Ascending aorta (tissue), 2 donors: ENCODE data around the gene RDH8. TPM values are rescaled to one million over a fixed set of nuclear protein-coding genes. Genes with fewer than 3 reads are reported as not detected.

ENCODE experiments used
- DNase-seq, 2 donors: peaks; one replicate each; pipeline ENCODE4 v3.0.0-alpha.2; 2019; ENCODE audit warnings: low spot score in 2 of 2
- H3K27ac ChIP-seq, 2 donors: fragments of 200-600 bp; sonication (generic); one replicate each; pipeline ENCODE4 v1.5.1; 2016 to 2017; ENCODE audit warnings: mild to moderate bottlenecking in 1 of 2
- H3K27me3 ChIP-seq: fragments of 200-600 bp; sonication (generic); one replicate; pipeline ENCODE4 v1.5.1; 2017
- H3K36me3 ChIP-seq, 2 donors: fragments of 200-600 bp; sonication (generic); one replicate each; pipeline ENCODE4 v1.5.1; 2016
- H3K4me1 ChIP-seq, 2 donors: fragments of 200-600 bp; sonication (generic); one replicate each; pipeline ENCODE4 v1.5.1; 2016 to 2017; ENCODE audit warnings: mild to moderate bottlenecking in 1 of 2
- H3K4me3 ChIP-seq, 2 donors: fragments of 200-600 bp; sonication (generic); one replicate each; pipeline ENCODE4 v1.5.1; 2016 to 2017; ENCODE audit warnings: mild to moderate bottlenecking in 1 of 2
- H3K9me3 ChIP-seq, 2 donors: fragments of 200-600 bp; sonication (generic); one replicate each; pipeline ENCODE4 v1.5.1; 2016
- intact Hi-C: fragments of 100-400 bp; cut with DNase I; formaldehyde crosslinking; loops from one replicate; pipeline ENCODE4 v1.15.1; 2023
- total RNA-seq: library from RNA; depleted of rRNA; stranded (reverse); fragments of >200 nt; gene quantifications from one replicate; pipeline ENCODE4 v1.1.0, GENCODE V29; 2016
- TF ChIP-seq, protein P1 (sequence below), 3 experiments: fragments of 200-600 bp in 2 of 3; fragments of 450-650 bp in 1 of 3; sonication (generic) in 2 of 3; IDR thresholded peaks; one replicate each; pipeline ENCODE4 v1.5.1; 2016 to 2019; ENCODE audit warnings: antibody characterized with exemption in 3 of 3, mild to moderate bottlenecking in 1 of 3, moderate library complexity in 1 of 3

Gene RDH8
- total RNA-seq, 1 donor from 2014 or later, result not detected

DNA sequence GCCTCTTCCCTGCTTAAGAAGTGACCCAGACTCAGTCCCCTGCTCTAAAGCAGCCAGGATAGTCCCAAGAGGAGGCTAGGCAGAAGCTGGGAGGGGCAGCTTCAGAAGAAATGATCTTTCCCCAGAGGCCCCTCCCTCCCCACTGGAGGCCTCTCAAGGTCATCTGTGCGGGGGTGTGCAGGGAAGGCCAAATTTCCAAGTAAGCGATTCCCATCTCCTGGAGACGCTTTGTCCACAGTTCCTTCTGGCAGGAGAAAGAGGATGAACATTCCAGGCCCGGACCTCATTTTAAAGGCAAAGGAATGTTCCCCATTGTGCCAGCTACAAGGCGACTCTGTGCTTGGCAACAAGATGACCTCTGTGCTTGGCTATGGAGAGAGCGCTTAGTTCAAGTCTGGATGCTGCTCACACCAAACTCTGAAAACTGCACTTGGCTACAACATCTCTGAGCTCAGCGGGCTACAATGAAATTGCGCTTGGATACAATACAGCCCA is 26.4 kb upstream of the RDH8 start:
- intact Hi-C loops, result loop anchor here (5.0 kb wide), 1 partner anchor 40 kb away; no protein-coding TSS in a partner anchor
- no peaks in the 10 kb centered on the region for H3K27me3 ChIP-seq
- H3K4me3 ChIP-seq, result no peak overlapping the region
- TF ChIP-seq, protein P1, sequence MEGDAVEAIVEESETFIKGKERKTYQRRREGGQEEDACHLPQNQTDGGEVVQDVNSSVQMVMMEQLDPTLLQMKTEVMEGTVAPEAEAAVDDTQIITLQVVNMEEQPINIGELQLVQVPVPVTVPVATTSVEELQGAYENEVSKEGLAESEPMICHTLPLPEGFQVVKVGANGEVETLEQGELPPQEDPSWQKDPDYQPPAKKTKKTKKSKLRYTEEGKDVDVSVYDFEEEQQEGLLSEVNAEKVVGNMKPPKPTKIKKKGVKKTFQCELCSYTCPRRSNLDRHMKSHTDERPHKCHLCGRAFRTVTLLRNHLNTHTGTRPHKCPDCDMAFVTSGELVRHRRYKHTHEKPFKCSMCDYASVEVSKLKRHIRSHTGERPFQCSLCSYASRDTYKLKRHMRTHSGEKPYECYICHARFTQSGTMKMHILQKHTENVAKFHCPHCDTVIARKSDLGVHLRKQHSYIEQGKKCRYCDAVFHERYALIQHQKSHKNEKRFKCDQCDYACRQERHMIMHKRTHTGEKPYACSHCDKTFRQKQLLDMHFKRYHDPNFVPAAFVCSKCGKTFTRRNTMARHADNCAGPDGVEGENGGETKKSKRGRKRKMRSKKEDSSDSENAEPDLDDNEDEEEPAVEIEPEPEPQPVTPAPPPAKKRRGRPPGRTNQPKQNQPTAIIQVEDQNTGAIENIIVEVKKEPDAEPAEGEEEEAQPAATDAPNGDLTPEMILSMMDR (IDR thresholded peaks at IDR 0.05), result no peak
- DNase-seq, result peak in 1 of 2 donors; percentile 84
- no peaks in the 10 kb centered on the region for H3K36me3 ChIP-seq
- peaks cover 4 to 11% of the 10 kb centered on the region in 2 donors for H3K4me1 ChIP-seq
- no peaks in the 10 kb centered on the region for H3K9me3 ChIP-seq
- peak overlapping the region; percentile 63 to 67 for H3K27ac ChIP-seq

DNA sequence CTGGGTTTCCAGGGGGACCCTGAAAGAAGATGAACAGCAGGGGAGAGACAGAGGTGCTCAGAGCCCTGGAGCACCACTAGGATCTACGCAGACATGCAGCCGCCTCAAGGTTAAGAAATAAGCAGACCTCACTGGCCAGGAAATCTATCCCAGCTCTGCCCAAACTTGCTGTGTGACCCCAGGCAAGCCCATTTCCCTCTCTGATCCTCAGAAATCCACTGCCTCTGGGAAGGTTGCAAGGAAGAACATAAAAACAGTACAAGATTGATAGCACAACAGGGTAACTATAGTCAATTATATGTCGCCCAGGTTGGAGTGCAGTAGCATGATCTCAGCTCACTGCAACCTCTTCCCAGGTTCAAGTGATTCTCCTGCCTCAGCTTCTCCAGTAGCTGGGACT is 23.8 kb upstream of the RDH8 start:
- Histone ChIP-seq H3K27me3 (no peaks in the 10 kb centered on the region), H3K9me3 (no peaks in the 10 kb centered on the region), H3K4me3 (no peak overlapping the region), H3K27ac (no peak overlapping the region), H3K4me1 (peaks cover 4 to 11% of the 10 kb centered on the region in 2 donors), H3K36me3 (no peaks in the 10 kb centered on the region)
- TF ChIP-seq, protein P1 (IDR thresholded peaks at IDR 0.05), result no peak
- DNase-seq, result no peak
- intact Hi-C loops, result loop anchor here (5.0 kb wide), 1 partner anchor 42 kb away; no protein-coding TSS in a partner anchor

DNA sequence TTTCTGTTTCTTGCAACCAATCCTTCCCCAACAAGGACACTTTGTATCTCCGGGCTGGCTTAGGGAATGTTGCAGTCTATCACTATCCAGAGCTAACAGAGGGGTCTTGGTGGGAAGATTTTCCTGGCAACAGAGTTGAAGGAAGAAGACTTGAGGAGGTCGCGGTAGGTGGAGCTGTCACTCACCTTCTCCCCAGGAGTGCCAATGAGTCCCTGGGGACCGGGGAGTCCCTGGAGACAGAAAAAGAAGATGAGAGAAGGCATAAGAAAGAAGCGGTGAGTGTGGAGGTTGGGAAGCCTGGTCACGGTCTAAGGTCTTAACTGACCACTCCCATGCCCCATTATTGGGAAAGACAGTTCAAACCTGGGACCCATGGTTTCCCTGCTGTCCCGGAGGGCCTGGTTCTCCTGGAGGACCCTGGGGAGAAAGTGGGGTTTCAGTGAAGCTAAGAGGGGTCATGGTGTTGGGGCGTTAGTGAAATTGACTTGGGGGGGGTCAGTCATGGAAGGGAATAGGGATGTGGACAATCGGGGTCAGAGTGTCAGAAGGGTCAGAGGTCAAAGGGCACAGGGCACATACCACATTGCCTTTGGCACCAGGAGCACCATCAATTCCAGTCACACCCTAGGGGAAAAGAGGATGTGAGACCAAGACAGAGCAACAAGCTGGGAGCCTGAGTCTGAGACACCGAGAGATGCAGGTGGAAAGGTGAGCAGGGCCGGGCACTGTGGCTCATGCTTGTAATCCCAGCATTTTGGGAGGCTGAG is 21.7 kb upstream of the RDH8 start:
- H3K36me3 ChIP-seq, result no peaks in the 10 kb centered on the region
- TF ChIP-seq, protein P1 (IDR thresholded peaks at IDR 0.05), result no peak
- intact Hi-C loops, result no loop called here

DNA sequence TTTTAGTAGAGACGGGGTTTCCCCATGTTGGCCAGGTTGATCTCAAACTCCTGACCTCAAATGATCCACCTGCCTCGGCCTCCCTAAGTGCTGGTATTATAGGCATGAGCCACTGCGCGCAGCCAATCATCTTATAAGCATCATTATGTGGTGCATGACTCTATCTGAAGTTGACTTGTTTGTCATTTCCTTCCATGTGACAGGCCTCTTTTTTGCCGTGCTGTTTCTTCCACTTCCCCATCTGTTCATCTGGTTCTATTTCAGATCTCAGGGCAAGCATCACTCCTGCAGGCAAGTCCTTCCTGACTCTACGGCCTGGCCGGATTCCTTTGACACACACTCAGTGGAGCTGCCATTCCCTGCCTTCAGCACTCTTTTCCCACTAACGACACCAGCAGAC is 18.2 kb upstream of the RDH8 start:
- Histone ChIP-seq H3K36me3 (no peaks in the 10 kb centered on the region), H3K9me3 (no peaks in the 10 kb centered on the region), H3K27me3 (no peaks in the 10 kb centered on the region), H3K4me1 (no peaks in the 10 kb centered on the region), H3K27ac (no peak overlapping the region), H3K4me3 (no peak overlapping the region)
- TF ChIP-seq, protein P1 (IDR thresholded peaks at IDR 0.05), result no peak
- no peak for DNase-seq
- intact Hi-C loops, result no loop called here

More for the DNA sequence above, 21.7 kb upstream of the RDH8 start:
- H3K4me1 ChIP-seq, result peaks cover under 1 to 7% of the 10 kb centered on the region in 2 donors
- no peaks in the 10 kb centered on the region for H3K27me3 ChIP-seq
- DNase-seq, result no peak
- no peak overlapping the region for H3K27ac ChIP-seq
- H3K9me3 ChIP-seq, result no peaks in the 10 kb centered on the region
- H3K4me3 ChIP-seq, result no peak overlapping the region

DNA sequence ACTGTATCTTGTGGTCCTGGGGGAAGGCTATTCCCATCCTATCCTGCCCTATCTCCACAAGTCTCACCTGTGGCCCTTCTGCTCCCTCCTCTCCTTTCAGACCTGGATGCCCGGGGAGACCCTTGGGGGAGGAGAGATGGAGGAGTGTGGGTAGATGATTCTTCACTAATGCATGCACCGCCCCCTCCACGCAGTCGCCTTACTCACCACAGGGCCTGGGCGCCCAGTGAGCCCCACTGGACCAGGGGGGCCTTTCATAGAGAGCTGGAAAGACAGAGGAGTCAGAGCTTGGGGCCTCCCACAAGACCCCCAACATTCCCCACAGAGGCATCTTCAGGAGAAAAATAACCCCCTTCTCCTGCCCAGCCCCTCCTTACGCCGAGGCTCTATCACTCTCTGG is 17.3 kb upstream of the RDH8 start:
- no peak for DNase-seq
- Histone ChIP-seq H3K4me3 (no peak overlapping the region), H3K4me1 (no peaks in the 10 kb centered on the region), H3K36me3 (no peaks in the 10 kb centered on the region), H3K27me3 (no peaks in the 10 kb centered on the region), H3K27ac (no peak overlapping the region), H3K9me3 (no peaks in the 10 kb centered on the region)
- intact Hi-C loops, result no loop called here
- TF ChIP-seq, protein P1 (IDR thresholded peaks at IDR 0.05), result no peak
